Cardiac muscle cell (in vitro differentiated cells and primary cell): Measurements from ENCODE around the gene PPRC1. TPM values are rescaled to one million over a fixed set of nuclear protein-coding genes. Genes with fewer than 3 reads are reported as not detected.

Experiments
- DNase-seq, 2 donors: peaks; one replicate each; pipeline versions ENCODE4 v3.0.0 to v3.0.0-alpha.2; 2010 to 2017; ENCODE audit warnings: low read depth in 1 of 2, low spot score in 1 of 2
- H3K27ac ChIP-seq: fragments of 200-600 bp; sonication (generic); 2 replicates; pipeline ENCODE4 v1.5.1; 2016
- H3K27me3 ChIP-seq: fragments of 200-600 bp; sonication (generic); 2 replicates; pipeline ENCODE4 v1.6.0; 2016; ENCODE audit warnings: control low read depth
- H3K36me3 ChIP-seq: fragments of 200-600 bp; sonication (generic); 2 replicates; pipeline ENCODE4 v1.5.1; 2016; ENCODE audit warnings: control low read depth
- H3K4me1 ChIP-seq: fragments of 200-600 bp; sonication (generic); 2 replicates; pipeline ENCODE4 v1.8.1; 2017; ENCODE audit warnings: low read depth, mild to moderate bottlenecking, mixed run types
- H3K4me3 ChIP-seq: fragments of 200-600 bp; sonication (generic); 2 replicates; pipeline ENCODE4 v1.5.1; 2016; ENCODE audit warnings: mild to moderate bottlenecking
- H3K9me3 ChIP-seq: fragments of 200-600 bp; sonication (generic); 2 replicates; pipeline ENCODE4 v1.5.1; 2017; ENCODE audit warnings: low read depth, mild to moderate bottlenecking, control low read depth
- polyA plus RNA-seq: library from polyadenylated mRNA; unstranded; fragments of >200 nt; fragmentation: Nextera tagmentation; extraction: Ambion mirVana; gene quantifications from 2 replicates; pipeline ENCODE4 v1.2.1, GENCODE V29; 2016
- total RNA-seq: library from RNA; depleted of rRNA; stranded (reverse); fragments of >200 nt; gene quantifications from 2 replicates; pipeline ENCODE4 v1.2.3, GENCODE V29; 2016
- TF ChIP-seq, protein P1 (sequence below): IDR thresholded peaks from 2 replicates; pipeline ENCODE4 v1.5.1; 2012; ENCODE audit warnings: low read depth, mild to moderate bottlenecking, low read length

The PPRC1 gene
- total and polyA plus RNA-seq, 2 experiments from 2014 or later: 22.6 to 22.9 TPM

DNA sequence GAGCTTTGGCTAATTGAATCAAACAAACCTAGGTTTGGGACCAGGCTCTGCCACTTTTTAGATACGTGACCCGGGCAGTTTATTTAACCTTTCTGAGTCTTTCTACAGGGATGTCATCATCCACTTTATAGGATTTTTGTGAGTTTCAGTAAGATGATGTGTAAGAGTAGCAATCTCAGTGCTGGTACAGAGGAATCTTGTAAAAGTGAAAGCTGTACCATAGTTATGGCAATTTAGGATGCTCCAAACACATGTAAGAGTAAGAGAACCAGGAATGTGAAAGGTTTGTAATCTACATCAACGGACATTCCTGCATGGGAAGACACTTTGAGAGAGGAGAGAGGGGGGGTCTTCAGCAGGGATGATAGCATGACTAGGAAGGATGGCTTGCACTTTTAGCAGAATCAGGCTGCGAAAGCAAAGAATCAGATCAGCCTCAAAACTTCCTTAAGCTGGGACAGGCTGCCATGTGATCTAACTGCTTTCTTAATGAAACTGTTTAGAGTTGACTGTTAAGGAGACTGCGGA, 20.3 kb downstream of the PPRC1 start:
- Histone ChIP-seq H3K4me1 (peaks cover 2% of the 10 kb centered on the region), H3K27ac (peak overlapping the region; percentile 88), H3K9me3 (no peaks in the 10 kb centered on the region), H3K4me3 (peak overlapping the region; percentile 93), H3K36me3 (peaks cover 36% of the 10 kb centered on the region), H3K27me3 (no peaks in the 10 kb centered on the region)
- TF ChIP-seq, protein P1, sequence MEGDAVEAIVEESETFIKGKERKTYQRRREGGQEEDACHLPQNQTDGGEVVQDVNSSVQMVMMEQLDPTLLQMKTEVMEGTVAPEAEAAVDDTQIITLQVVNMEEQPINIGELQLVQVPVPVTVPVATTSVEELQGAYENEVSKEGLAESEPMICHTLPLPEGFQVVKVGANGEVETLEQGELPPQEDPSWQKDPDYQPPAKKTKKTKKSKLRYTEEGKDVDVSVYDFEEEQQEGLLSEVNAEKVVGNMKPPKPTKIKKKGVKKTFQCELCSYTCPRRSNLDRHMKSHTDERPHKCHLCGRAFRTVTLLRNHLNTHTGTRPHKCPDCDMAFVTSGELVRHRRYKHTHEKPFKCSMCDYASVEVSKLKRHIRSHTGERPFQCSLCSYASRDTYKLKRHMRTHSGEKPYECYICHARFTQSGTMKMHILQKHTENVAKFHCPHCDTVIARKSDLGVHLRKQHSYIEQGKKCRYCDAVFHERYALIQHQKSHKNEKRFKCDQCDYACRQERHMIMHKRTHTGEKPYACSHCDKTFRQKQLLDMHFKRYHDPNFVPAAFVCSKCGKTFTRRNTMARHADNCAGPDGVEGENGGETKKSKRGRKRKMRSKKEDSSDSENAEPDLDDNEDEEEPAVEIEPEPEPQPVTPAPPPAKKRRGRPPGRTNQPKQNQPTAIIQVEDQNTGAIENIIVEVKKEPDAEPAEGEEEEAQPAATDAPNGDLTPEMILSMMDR: no peak
- peak in 1 of 2 donors; percentile 5 for DNase-seq

DNA sequence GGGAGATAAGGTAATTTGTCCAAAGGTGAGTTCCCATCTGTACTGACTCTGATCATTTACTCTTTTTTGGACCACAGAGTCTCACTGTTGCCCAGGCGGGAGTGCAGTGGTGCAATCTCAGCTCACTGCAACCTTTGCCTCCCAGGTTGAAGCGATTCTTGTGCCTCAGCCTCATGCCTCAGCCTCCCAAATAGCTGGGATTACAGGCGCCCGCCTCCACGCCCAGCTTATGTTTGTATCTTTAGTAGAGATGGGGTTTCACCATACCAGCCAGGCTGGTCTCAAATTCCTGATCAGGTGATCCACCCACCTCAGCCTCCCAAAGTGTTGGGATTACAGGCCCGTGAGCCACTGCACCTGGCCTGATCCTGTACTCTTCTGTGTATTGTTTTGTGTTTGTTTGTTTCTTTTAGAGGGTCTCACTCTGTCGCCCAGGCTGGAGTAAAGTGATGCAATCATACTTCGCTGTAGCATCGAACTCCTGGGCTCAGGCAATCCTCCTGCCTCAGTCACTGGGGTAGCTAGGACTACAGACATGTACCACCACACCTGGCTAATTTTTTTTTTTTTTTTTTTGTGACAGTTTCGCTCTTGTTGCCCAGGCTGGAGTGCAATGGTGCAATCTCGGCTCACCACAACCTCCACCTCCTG, 21.8 kb downstream of the PPRC1 start:
- Histone ChIP-seq H3K27ac (no peak overlapping the region), H3K36me3 (peaks cover 38% of the 10 kb centered on the region), H3K27me3 (no peaks in the 10 kb centered on the region), H3K4me1 (peaks cover 2% of the 10 kb centered on the region), H3K4me3 (no peak overlapping the region), H3K9me3 (no peaks in the 10 kb centered on the region)
- DNase-seq: no peak
- TF ChIP-seq, protein P1: no peak

DNA sequence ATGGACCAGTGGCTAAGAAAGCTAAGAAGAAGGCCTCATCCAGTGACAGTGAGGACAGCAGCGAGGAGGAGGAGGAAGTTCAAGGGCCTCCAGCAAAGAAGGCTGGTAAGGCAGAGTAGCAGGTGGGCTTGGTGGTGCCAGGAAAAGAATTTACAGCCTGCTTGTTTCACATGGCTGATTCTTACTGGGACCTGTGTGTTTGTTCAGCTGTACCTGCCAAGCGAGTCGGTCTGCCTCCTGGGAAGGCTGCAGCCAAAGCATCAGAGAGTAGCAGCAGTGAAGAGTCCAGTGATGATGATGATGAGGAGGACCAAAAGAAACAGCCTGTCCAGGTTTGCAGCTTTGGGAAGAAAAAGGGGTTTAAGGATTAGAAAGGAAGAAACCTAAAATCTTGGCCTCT, 24.4 kb downstream of the PPRC1 start:
- Histone ChIP-seq H3K4me1 (peaks cover 2% of the 10 kb centered on the region), H3K27me3 (no peaks in the 10 kb centered on the region), H3K9me3 (no peaks in the 10 kb centered on the region), H3K36me3 (peaks cover 56% of the 10 kb centered on the region), H3K4me3 (no peak overlapping the region), H3K27ac (no peak overlapping the region)
- TF ChIP-seq, protein P1: no peak
- DNase-seq: no peak

DNA sequence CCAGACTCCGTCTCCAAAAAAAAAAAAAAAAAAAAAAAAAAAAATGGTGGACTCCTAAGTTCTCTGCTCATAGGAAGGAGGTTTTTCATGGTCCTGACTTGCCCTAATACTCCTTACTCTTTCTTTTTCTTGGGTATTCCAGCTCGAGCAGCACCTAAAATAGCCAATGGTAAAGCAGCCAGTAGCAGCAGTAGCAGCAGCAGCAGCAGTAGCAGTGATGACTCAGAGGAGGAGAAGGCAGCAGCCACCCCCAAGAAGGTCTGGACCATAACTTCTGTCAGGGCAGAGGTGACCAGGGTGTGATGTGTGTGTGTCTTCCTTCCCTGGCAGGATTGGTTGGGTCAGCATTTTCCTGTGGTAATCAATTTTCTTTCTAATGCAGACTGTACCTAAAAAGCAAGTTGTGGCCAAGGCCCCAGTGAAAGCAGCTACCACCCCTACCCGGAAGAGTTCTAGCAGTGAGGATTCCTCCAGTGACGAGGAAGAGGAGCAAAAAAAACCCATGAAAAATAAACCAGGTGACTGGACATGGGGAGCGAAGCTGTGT, 26.3 kb downstream of the PPRC1 start:
- no peaks in the 10 kb centered on the region for H3K27me3 ChIP-seq
- no peak overlapping the region for H3K4me3 ChIP-seq
- no peak for DNase-seq
- H3K9me3 ChIP-seq: no peaks in the 10 kb centered on the region
- TF ChIP-seq, protein P1: no peak
- peaks cover 69% of the 10 kb centered on the region for H3K36me3 ChIP-seq
- no peak overlapping the region for H3K27ac ChIP-seq
- no peaks in the 10 kb centered on the region for H3K4me1 ChIP-seq

DNA sequence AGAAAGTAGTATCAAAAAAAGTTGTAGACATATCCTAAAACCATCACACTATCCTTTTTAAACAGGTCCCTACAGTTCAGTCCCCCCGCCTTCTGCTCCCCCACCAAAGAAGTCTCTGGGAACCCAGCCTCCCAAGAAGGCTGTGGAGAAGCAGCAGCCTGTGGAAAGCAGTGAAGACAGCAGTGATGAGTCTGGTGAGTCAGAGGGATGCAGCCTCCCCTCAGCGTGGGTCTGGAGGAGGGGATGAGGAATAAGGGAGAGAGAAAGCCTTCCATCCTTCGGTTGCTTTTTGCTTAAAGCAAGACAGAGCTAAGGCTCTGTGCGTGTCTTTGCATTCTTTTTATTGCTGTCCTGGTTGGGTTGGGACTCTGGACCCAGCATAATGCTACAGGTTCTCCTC, 27.0 kb downstream of the PPRC1 start:
- Histone ChIP-seq H3K27me3 (no peaks in the 10 kb centered on the region), H3K27ac (no peak overlapping the region), H3K36me3 (peaks cover 69% of the 10 kb centered on the region), H3K9me3 (no peaks in the 10 kb centered on the region), H3K4me3 (no peak overlapping the region), H3K4me1 (no peaks in the 10 kb centered on the region)
- DNase-seq: no peak
- TF ChIP-seq, protein P1: no peak
